Activated naive CD8-positive, alpha-beta T cell treated with anti-CD3 and anti-CD28 coated beads, Interleukin-2, amount 10 ng/mL, durations not matched to agents 7 days and 5 days (primary cell): ENCODE measurements around the gene RPL18. TPM values are rescaled to one million over a fixed set of nuclear protein-coding genes. Genes with fewer than 3 reads are reported as not detected.
A peak's percentile ranks its signal among the peaks of the same experiment; 100 is the strongest.
"Not testable (repeated sequence)": the region's sequence is repeated elsewhere in the genome, so short reads cannot be mapped to it uniquely, and the experiment has no call there.

ENCODE experiments used
- ATAC-seq: fragments of 150-1000 bp; cut with Tn5 transposase; one replicate; pipeline ENCODE4 v1.10.0; 2021; ENCODE audit warnings: low read depth, moderate library complexity
- POLR2A ChIA-PET: fragments of 350-600 bp; sonication (Branson Sonifier 250); formaldehyde crosslinking; loops from one replicate; lab custom pipeline; 2021; ENCODE audit warnings: antibody characterized with exemption; lab: Charles Lee
- DNase-seq: peaks from one replicate; pipeline ENCODE4 v3.0.0; 2021
- H3K27ac Mint-ChIP-seq: one replicate; pipeline ENCODE4 v1.8.0; 2022; ENCODE audit warnings: mild to moderate bottlenecking, mixed read lengths
- H3K27me3 Mint-ChIP-seq: one replicate; pipeline ENCODE4 v1.8.0; 2022; ENCODE audit warnings: mild to moderate bottlenecking, moderate library complexity, mixed read lengths
- H3K36me3 Mint-ChIP-seq: one replicate; pipeline ENCODE4 v1.8.0; 2021; ENCODE audit warnings: mild to moderate bottlenecking, mixed read lengths
- H3K4me1 Mint-ChIP-seq: one replicate; pipeline ENCODE4 v1.8.0; 2021; ENCODE audit warnings: mixed read lengths
- H3K4me3 Mint-ChIP-seq: one replicate; pipeline ENCODE4 v1.8.0; 2022; ENCODE audit warnings: mild to moderate bottlenecking, moderate library complexity, mixed read lengths
- H3K9me3 Mint-ChIP-seq: one replicate; pipeline ENCODE4 v1.8.0; 2021; ENCODE audit warnings: mixed read lengths
- total RNA-seq, 2 experiments: library from RNA; stranded (reverse); gene quantifications; one replicate each; pipeline ENCODE4 v1.2.3, GENCODE V29; 2021

RPL18 gene
- total RNA-seq, 2 experiments from 2014 or later = 1,565 to 1,587 TPM

- Mint-ChIP-seq H3K9me3 (peaks cover 1% of the 10 kb centered on the region), H3K27ac (peak overlapping the region; percentile 34), H3K4me1 (peaks cover 26% of the 10 kb centered on the region), H3K4me3 (peak overlapping the region; percentile 83), H3K36me3 (peaks cover 5% of the 10 kb centered on the region), H3K27me3 (no peaks in the 10 kb centered on the region)
- ATAC-seq (no peak), DNase-seq (no peak)
- POLR2A ChIA-PET = interaction anchor here (1.5 to 3.3 kb wide), 5 partner anchors 10 to 80 kb away, joined by 3 to 37 read pairs (median 10); partner anchors contain the start of genes CA11, RPL18 and SPHK2
Observed at GRCh38 chr19:48633148-48634035, 14.4 kb upstream of the RPL18 start.

GRCh38 chr19:48632692-48633147 lies 13.7 kb upstream of the RPL18 start:
- Mint-ChIP-seq H3K9me3 (no peaks in the 10 kb centered on the region), H3K27me3 (no peaks in the 10 kb centered on the region), H3K36me3 (peaks cover 4% of the 10 kb centered on the region), H3K4me3 (no peak overlapping the region), H3K27ac (peak overlapping the region; percentile 34), H3K4me1 (peaks cover 21% of the 10 kb centered on the region)
- DNase-seq = no peak
- POLR2A ChIA-PET = interaction anchor here (2.7 to 3.3 kb wide), 2 partner anchors 10 to 13 kb away, joined by 23 to 37 read pairs; partner anchors contain the start of genes RPL18 and SPHK2
- ATAC-seq = no peak

- H3K4me3 Mint-ChIP-seq, H3K27me3 Mint-ChIP-seq, H3K9me3 Mint-ChIP-seq, H3K36me3 Mint-ChIP-seq, ATAC-seq, DNase-seq: not testable (repeated sequence)
- POLR2A ChIA-PET = interaction anchor here (2.7 to 3.3 kb wide), 2 partner anchors 9 to 12 kb away, joined by 23 to 37 read pairs; partner anchors contain the start of genes RPL18 and SPHK2
- peaks cover 21% of the 10 kb centered on the region for H3K4me1 Mint-ChIP-seq
- H3K27ac Mint-ChIP-seq = peak overlapping the region; percentile 34
Observed at GRCh38 chr19:48632286-48632685, 13.3 kb upstream of the RPL18 start.

GRCh38 chr19:48631225-48631624 lies 12.2 kb upstream of the RPL18 start:
- ATAC-seq (no peak), DNase-seq (no peak)
- Mint-ChIP-seq H3K9me3 (no peaks in the 10 kb centered on the region), H3K4me3 (no peak overlapping the region), H3K27ac (no peak overlapping the region), H3K36me3 (peaks cover 4% of the 10 kb centered on the region), H3K27me3 (no peaks in the 10 kb centered on the region), H3K4me1 (peaks cover 25% of the 10 kb centered on the region)
- POLR2A ChIA-PET = interaction anchor here (0.7 to 0.9 kb wide), 2 partner anchors 10 to 12 kb away, joined by 3 read pairs; partner anchors contain the start of genes RPL18 and SPHK2

- POLR2A ChIA-PET = interaction anchor here (0.6 to 0.7 kb wide), 2 partner anchors 11 to 15 kb away, joined by 3 read pairs; partner anchors contain the start of genes CA11, RPL18 and SPHK2
- DNase-seq = no peak
- no peak overlapping the region for H3K27ac Mint-ChIP-seq
Observed at GRCh38 chr19:48630296-48631063, 11.5 kb upstream of the RPL18 start.

GRCh38 chr19:48629599-48630295 lies 10.8 kb upstream of the RPL18 start:
- ATAC-seq = no peak
- H3K9me3 Mint-ChIP-seq = no peaks in the 10 kb centered on the region
- peaks cover 25% of the 10 kb centered on the region for H3K4me1 Mint-ChIP-seq

More at GRCh38 chr19:48630296-48631063, 11.5 kb upstream of the RPL18 start:
- Mint-ChIP-seq H3K9me3 (no peaks in the 10 kb centered on the region), H3K36me3 (peaks cover 2% of the 10 kb centered on the region), H3K27me3 (no peaks in the 10 kb centered on the region), H3K4me3 (no peak overlapping the region), H3K4me1 (peaks cover 26% of the 10 kb centered on the region)
- no peak for ATAC-seq

GRCh38 chr19:48629297-48629598 lies 10.3 kb upstream of the RPL18 start:
- H3K4me3 Mint-ChIP-seq = no peak overlapping the region
- no peak overlapping the region for H3K27ac Mint-ChIP-seq
- POLR2A ChIA-PET = interaction anchor here (0.9 to 1.0 kb wide), 2 partner anchors 10 to 12 kb away, joined by 3 to 4 read pairs; partner anchors contain the start of genes RPL18 and SPHK2
- H3K36me3 Mint-ChIP-seq = peaks cover 2% of the 10 kb centered on the region
- H3K27me3 Mint-ChIP-seq = no peaks in the 10 kb centered on the region
- peaks cover 26% of the 10 kb centered on the region for H3K4me1 Mint-ChIP-seq
- DNase-seq (no peak), ATAC-seq (no peak)
- no peaks in the 10 kb centered on the region for H3K9me3 Mint-ChIP-seq

More at GRCh38 chr19:48629599-48630295, 10.8 kb upstream of the RPL18 start:
- no peaks in the 10 kb centered on the region for H3K27me3 Mint-ChIP-seq
- H3K27ac Mint-ChIP-seq = no peak overlapping the region
- POLR2A ChIA-PET = interaction anchor here (0.9 kb wide), 1 partner anchor 11 kb away, joined by 4 read pairs; the partner anchor contains the start of genes RPL18 and SPHK2
- no peak for DNase-seq
- peaks cover 2% of the 10 kb centered on the region for H3K36me3 Mint-ChIP-seq
- H3K4me3 Mint-ChIP-seq = no peak overlapping the region

- Mint-ChIP-seq H3K27me3 (no peaks in the 10 kb centered on the region), H3K9me3 (no peaks in the 10 kb centered on the region), H3K27ac (peak overlapping the region; percentile 73), H3K4me1 (peaks cover 26% of the 10 kb centered on the region), H3K4me3 (no peak overlapping the region), H3K36me3 (peaks cover 4% of the 10 kb centered on the region)
- no peak for ATAC-seq
- DNase-seq = no peak
- POLR2A ChIA-PET = interaction anchor here (1.0 to 1.7 kb wide), 3 partner anchors 10 to 13 kb away, joined by 3 to 9 read pairs (median 3); partner anchors contain the start of genes RPL18 and SPHK2
Observed at GRCh38 chr19:48628486-48629296, 9.7 kb upstream of the RPL18 start.

- Mint-ChIP-seq H3K4me3 (no peak overlapping the region), H3K4me1 (peaks cover 31% of the 10 kb centered on the region), H3K9me3 (no peaks in the 10 kb centered on the region), H3K36me3 (peaks cover 8% of the 10 kb centered on the region), H3K27ac (no peak overlapping the region), H3K27me3 (no peaks in the 10 kb centered on the region)
- ATAC-seq (no peak), DNase-seq (no peak)
- POLR2A ChIA-PET = interaction anchor here (1.0 to 1.7 kb wide), 3 partner anchors 9 to 11 kb away, joined by 3 to 9 read pairs (median 4); partner anchors contain the start of genes RPL18 and SPHK2
Observed at GRCh38 chr19:48627865-48628314, 8.9 kb upstream of the RPL18 start.

GRCh38 chr19:48627201-48627864 lies 8.4 kb upstream of the RPL18 start:
- DNase-seq (no peak), ATAC-seq (no peak)
- Mint-ChIP-seq H3K9me3 (no peaks in the 10 kb centered on the region), H3K27me3 (no peaks in the 10 kb centered on the region), H3K4me1 (peaks cover 33% of the 10 kb centered on the region), H3K36me3 (peaks cover 9% of the 10 kb centered on the region), H3K4me3 (no peak overlapping the region), H3K27ac (peak overlapping the region; percentile 43)
- POLR2A ChIA-PET = interaction anchor here (0.7 to 1.7 kb wide), 4 partner anchors 8 to 14 kb away, joined by 3 to 9 read pairs (median 6); partner anchors contain the start of genes RPL18 and SPHK2

- no peak for ATAC-seq
- Mint-ChIP-seq H3K27me3 (no peaks in the 10 kb centered on the region), H3K9me3 (no peaks in the 10 kb centered on the region), H3K4me1 (peaks cover 35% of the 10 kb centered on the region), H3K36me3 (peaks cover 11% of the 10 kb centered on the region), H3K4me3 (no peak overlapping the region), H3K27ac (no peak overlapping the region)
- POLR2A ChIA-PET = no interaction called here
- no peak for DNase-seq
Observed at GRCh38 chr19:48625891-48626327, 6.9 kb upstream of the RPL18 start.
